ENCODE data around the gene SLC35B1.
A peak's percentile ranks its signal among the peaks of the same experiment; 100 is the strongest.

The SLC35B1 gene

GRCh38 chr17:49746791-49747490 is 39.2 kb upstream of the SLC35B1 start:
- no peak for TF ChIP-seq REST (IDR thresholded peaks at IDR 0.05; ENCODE audit: insufficient replicate concordance, low read depth)
- no peak for TF ChIP-seq POLR2AphosphoS5 (IDR thresholded peaks at IDR 0.05; ENCODE audit: low read depth)
- no peak for TF ChIP-seq GABPA (IDR thresholded peaks at IDR 0.05; ENCODE audit: low read depth)
- TF ChIP-seq SPI1 (IDR thresholded peaks at IDR 0.05; ENCODE audit: borderline replicate concordance, low read depth), result no peak
- TF ChIP-seq CTCF (IDR thresholded peaks at IDR 0.05; ENCODE audit: insufficient read depth, low read length), result no peak
- no peak for DNase-seq (ENCODE audit: low read depth in 1 of 2, low spot score in 1 of 2)
- Histone ChIP-seq H3K4me3 (replicated peaks; ENCODE audit: insufficient read depth, low read length) (no peak overlapping the region), H3K27me3 (ENCODE audit: insufficient read depth, poor library complexity, severe bottlenecking) (no peaks in the 10 kb centered on the region), H3K27ac (replicated peaks) (peak overlapping the region; percentile 28)

- Histone ChIP-seq H3K4me3 (replicated peaks; ENCODE audit: insufficient read depth, low read length) (no peak overlapping the region), H3K27me3 (ENCODE audit: insufficient read depth, poor library complexity, severe bottlenecking) (no peaks in the 10 kb centered on the region), H3K27ac (replicated peaks) (peak overlapping the region; percentile 28)
- no peak for DNase-seq (ENCODE audit: low read depth in 1 of 2, low spot score in 1 of 2)
- TF ChIP-seq SPI1 (IDR thresholded peaks at IDR 0.05; ENCODE audit: borderline replicate concordance, low read depth) (no peak), POLR2AphosphoS5 (IDR thresholded peaks at IDR 0.05; ENCODE audit: low read depth) (no peak), REST (IDR thresholded peaks at IDR 0.05; ENCODE audit: insufficient replicate concordance, low read depth) (no peak), CTCF (IDR thresholded peaks at IDR 0.05; ENCODE audit: insufficient read depth, low read length) (no peak), GABPA (IDR thresholded peaks at IDR 0.05; ENCODE audit: low read depth) (no peak)
Measured at GRCh38 chr17:49745175-49746139, 37.7 kb upstream of the SLC35B1 start.

GRCh38 chr17:49742166-49742638 is 34.4 kb upstream of the SLC35B1 start:
- Histone ChIP-seq H3K4me3 (replicated peaks; ENCODE audit: insufficient read depth, low read length) (no peak overlapping the region), H3K27me3 (ENCODE audit: insufficient read depth, poor library complexity, severe bottlenecking) (no peaks in the 10 kb centered on the region), H3K27ac (replicated peaks) (peak overlapping the region; percentile 95)
- DNase-seq (ENCODE audit: low read depth in 1 of 2, low spot score in 1 of 2), result no peak
- peak; percentile 90 for TF ChIP-seq SPI1 (IDR thresholded peaks at IDR 0.05; ENCODE audit: borderline replicate concordance, low read depth)
- no peak; the same call in 1 of the 2 replicates for TF ChIP-seq POLR2AphosphoS5 (IDR thresholded peaks at IDR 0.05; ENCODE audit: low read depth)
- no peak for TF ChIP-seq CTCF (IDR thresholded peaks at IDR 0.05; ENCODE audit: insufficient read depth, low read length)

All from HL-60 (cell line).